SKM-1 treated with dmso at 0.1 percent for 144 hours (cell line): Measurements from ENCODE around the gene HASPIN.
"Not testable (repeated sequence)": the region's sequence is repeated elsewhere in the genome, so short reads cannot be mapped to it uniquely, and the experiment has no call there.

Source experiments
- DNase-seq: peaks from one replicate; lab custom pipeline; 2025; ENCODE audit not compliant: unreplicated experiment; lab: John Stamatoyannopoulos, UW

HASPIN gene

DNA sequence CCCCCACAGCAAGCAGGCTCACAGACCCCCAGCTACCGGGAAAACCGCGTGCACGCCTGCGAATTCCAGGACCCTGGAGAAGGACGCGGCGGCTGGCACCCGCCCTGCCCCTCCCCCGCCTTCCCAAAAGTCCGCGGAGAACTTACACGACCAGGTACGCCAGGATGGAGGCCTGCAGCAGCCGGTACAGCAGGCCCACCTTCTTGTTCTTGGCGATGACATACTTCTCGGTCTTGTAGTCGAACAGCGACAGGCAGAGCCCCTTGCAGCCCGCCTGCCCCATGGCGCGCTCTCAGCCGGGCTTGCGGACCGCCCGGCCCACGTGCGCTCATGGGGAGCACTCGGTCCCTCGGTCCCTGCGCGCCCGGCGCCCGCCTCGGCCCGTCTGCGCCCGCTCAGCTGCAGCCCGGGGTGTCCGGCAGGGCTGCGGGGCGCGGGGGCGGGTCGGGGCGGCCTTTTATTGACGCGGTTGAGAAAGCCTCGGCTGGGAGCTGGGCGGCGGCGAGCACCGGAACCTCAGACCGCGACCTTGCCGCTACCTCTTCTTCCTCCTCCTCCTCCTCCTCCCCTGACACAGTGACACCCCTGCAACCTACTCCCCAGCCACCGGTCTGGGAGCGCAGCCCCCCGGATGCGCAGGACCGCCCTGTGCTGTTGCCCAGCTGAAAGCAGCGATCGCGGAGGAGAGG is 27.8 kb upstream of the HASPIN start, which contains the start of gene P2RX5:
Gene P2RX5 (minus strand): TSS at position 433 of the 689 bp plus-strand sequence. CDS start 150 bp downstream, at position 283.
- peak; percentile 44 for DNase-seq

DNA sequence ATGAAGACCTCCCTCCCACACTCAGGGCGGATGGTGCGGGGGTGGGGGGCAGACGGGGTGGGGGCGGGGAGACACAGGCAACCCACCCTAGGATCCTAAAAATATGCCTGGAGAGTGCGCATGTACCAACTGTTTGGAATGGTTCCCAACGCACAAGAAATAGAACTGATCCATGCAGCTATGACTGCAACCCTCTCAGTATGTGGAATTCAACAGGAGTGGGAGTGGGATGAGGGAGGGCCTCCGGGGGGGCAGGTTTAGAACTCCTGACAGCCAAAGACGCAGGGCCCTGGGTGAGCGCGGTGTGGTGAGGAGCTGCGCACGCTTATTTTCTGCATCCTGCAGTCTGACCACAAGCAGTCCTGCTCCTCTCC is 26.6 kb upstream of the HASPIN start:
- no peak for DNase-seq

DNA sequence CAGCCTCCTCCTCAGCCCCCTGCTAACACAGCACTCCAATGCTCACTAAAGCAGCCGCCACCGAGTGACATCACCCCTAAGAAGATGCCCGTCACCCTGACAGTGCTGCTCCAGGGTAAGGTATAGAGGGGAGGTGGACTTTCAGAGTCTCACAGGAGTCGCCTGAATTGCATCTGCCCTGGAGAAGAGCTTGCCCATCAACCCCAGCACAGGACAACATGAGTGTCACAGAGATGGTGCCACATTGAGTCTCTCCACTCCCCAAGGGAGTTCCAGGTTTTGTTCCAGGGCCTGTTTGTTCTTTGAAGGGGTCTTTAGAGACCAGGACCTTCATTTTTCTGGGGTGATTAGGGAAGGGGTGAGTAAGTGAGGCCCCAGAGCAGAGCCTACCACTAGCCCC is 25.6 kb upstream of the HASPIN start:
- DNase-seq = no peak

DNA sequence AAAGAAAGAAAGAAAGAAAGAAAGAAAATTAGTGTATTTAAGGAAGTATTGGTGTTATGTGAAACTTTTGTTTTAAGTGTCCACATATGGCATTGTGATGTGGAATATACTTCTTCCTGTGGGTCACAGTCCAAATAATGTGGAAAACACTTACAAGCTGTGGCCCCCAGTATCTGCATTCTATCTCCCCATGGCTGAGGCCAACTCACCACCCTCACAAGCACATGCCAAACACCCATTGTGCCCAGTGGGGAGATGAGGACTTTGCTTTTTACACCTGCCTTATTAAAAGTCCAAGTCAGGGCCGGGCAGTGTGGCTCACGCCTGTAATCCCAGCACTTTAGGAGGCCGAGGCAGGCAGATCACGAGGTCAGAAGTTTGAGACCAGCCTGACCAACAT is 23.8 kb upstream of the HASPIN start:
- no peak for DNase-seq

DNA sequence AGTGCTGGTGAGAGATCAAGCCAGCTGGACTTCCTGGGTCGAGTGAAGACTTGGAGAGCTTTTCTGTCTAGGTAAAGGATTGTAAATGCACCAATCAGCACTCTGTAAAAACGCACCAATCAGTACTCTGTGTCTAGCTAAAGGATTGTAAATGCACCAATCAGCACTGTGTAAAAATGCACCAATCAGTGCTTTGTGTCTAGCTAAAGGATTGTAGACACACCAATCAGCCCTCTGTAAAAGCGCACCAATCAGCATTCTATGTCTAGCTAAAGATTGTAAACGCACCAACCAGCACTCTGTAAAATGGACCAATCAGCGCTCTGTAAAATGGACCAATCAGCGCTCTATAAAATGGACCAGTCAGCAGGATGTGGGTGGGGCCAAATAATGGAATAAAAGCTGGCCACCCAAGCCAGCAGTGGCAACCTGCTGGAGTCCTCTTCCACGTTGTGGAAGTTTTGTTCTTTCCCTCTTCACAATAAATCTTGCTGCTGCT is 21.6 kb upstream of the HASPIN start:
- not testable (repeated sequence) for DNase-seq

DNA sequence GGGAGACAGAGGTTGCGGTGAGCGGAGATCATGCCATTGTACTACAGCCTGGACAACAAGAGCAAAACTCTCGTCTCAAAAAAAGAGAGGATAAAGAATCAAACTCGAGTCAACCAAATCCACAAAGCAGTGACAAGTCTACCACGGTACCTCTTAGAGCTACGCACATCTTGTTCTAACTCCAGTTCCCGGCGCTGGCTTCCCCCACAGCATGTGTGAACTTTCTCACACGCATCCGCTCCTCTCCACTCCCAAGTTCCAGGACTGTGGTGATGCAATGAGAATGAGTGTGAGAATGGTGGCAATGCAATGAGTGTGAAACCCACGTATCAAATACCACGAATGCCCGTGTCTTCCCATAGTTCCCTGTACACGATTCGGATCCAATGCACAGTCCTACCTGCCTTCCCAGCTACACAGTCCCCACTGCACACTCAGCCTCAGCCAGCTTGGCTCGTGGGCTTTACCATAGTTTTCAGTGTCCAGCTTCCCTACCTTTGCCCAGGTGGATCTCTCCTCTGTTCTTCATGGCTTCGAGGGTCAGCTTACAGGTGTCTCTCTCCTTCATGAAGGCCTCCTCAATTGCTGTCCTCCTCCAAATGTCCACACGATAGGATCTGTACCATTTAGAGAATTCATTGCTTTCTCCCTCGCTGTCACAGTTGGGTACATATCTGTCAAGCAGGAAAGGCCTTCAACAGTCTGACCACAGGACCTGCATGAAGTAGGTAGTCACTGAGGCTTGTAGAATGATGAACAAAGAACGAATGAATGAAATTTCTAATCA is 18.6 kb upstream of the HASPIN start:
- DNase-seq = no peak

DNA sequence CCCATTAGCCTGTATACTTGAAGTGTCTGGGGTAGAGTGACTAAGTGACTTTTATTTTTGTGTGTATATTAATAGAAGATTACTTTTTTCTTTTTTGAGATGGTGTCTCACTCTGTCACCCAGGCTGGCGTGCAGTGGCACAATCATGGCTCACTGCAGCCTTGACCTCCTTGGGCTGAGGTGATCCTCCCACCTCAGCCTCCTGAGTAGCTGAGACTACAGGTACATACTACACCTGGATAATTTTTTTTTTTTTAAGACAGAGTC is 18.1 kb upstream of the HASPIN start:
- DNase-seq = not testable (repeated sequence)

DNA sequence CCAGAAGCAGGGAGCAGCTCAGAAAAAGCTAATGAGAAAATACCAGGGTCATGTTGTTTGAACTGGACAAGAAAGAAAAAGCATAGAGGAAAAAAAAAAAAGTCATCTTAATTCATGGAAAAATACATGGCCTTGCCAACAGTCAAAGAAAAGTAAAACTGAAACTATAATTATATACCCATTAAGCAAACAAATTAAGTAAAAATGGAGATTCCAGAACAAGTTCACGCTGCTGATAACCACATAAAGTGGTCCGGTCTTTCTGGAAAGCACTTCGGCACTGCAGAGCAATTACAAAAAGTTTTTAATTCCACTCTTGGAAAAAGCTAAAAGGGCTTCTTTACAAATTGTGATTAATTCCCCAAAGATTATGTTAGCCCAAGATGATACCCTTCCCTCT is 15.3 kb upstream of the HASPIN start:
- DNase-seq = no peak

DNA sequence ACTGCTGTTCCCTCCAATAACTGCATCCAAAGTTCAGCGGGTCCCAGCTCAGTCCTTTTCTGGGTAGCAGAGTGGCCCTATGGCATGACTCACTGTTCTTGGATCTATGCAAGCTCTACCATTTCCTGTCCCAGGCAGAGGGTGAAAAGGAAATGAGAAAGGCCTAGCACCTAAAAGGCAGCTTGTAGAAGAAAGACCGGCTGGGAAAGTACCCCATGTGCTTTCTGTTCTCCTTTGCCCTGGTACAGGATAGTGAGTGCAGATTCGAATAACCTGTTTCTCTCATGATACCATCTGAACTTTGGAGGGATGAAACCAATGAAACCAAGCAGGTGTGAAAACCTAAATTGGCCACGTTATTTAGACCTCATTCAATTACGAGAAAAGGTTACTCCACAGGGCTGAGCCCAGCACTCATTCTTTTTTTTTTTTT is 12.7 kb upstream of the HASPIN start:
- DNase-seq = no peak

DNA sequence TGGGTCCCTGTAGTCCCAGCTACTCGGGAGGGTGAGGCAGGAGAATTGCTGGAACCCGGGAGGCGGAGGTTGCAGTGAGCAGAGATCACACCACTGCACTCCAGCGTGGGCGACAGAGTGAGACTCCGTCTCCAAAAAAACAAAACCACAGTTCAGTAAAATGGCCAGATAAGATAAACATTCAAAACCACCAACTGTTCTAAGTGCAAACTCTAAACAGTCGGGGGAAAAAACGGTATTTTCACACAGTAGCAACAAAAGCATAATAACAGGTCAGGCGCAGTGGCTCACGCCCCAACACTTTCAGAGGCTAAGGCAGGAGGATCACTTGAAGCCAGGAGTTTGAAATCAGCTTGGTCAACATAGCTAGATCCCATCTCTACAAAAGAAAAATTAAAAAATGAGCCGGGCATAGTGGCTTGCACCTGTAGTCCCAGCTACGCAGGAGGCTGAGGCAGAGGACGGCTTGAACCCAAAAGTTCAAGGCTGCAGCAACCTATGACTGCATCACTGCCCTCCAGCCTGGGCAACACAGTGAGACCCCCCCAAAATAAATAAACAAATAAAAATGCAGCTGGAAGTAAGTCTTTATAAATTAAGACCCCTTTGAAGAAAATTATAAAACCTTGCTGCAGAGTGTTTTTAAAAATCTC is 10.8 kb upstream of the HASPIN start:
- DNase-seq = no peak

DNA sequence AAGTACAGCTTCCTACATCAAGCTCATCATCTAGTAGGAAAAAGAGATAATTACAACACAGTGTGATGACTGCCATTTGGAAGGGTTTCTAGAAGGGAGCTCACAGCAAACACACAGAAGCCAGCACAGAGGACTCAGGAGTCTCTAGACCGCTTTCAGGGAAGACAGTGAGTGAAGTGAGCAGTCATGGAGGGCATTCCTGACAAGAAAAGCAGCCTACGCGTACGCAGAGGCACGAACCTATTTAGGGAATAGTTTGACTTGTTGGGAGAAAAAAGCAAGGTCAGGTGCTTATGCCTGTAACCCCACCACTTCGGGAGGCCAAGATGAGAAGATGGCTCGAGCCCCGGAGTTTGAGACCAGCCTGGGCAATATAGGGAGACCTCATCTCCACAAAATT is 8.4 kb upstream of the HASPIN start:
- DNase-seq = no peak

DNA sequence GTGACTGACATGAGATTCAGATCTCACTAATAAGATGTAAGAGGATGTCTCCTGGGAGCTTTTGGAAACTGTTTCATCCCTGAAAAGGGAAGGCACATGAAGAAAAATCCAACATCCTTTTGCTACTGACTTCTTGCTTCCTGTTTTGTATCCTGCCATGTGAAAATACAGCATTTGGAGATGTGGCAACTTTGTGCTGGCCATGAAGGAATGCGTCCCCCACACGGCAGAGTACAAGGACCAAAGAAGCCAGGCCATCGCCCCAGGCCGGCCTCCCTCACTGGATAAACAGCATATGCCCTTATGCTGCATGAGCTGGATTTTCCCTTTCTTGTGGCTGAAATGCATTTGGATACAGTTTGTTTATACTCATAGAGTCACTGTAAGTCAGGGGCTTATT is 5.5 kb upstream of the HASPIN start:
- no peak for DNase-seq

DNA sequence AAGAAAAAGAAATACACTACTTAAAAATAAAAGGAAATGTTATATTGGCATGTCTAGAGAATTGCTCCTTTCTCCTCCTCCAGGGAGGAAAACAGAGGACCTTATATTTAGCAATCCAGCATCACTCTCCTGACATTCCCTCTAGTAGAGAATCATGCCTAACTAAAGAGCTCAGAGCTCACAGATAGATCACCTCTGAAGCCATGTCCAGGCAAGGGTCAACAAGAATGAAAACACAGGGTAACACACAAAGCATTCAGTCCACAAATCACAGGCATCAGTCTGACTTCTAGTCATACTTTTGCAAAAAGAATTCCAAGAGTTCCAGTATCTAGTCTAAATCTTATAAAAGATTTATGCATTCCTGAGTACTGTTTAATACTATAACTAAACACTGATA is 4.4 kb upstream of the HASPIN start:
- no peak for DNase-seq

DNA sequence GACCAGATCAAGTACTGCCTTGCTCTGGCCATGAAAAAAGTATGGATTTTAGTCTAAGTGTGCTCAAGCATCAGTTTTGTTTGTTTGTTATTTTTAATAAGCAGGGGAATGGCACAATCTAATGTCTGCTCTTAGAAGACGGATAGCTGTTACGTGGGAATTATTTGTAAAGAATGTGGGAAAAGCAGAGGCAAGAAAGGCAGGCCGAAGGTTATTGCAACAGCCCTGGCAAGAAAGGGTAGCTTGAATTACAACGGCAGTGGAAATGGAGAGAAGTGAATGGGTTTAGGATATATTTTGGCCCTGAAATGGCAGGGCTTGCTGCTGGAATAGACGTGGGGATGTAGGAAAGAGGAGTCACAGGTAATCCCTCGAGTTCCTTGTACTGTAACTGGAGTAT is 987 bp upstream of the HASPIN start:
- DNase-seq = no peak

DNA sequence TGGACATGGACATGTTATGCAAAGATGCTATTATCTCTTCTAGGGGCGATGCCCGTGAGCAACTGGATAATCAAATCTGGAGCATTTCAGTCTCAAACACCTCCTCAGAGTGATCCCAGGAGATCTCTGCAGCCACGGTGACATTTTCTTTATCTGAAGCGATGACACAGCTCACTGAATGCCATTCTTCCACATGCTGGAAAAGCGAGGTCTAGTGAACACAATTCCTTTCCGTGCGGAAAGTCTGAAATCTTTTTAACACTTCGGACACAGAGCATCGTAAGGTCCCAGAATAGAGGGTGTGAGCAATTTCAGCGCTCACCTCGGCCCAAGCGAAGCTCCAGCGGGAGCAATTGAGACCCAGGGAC is 531 bp upstream of the HASPIN start:
- no peak for DNase-seq

DNA sequence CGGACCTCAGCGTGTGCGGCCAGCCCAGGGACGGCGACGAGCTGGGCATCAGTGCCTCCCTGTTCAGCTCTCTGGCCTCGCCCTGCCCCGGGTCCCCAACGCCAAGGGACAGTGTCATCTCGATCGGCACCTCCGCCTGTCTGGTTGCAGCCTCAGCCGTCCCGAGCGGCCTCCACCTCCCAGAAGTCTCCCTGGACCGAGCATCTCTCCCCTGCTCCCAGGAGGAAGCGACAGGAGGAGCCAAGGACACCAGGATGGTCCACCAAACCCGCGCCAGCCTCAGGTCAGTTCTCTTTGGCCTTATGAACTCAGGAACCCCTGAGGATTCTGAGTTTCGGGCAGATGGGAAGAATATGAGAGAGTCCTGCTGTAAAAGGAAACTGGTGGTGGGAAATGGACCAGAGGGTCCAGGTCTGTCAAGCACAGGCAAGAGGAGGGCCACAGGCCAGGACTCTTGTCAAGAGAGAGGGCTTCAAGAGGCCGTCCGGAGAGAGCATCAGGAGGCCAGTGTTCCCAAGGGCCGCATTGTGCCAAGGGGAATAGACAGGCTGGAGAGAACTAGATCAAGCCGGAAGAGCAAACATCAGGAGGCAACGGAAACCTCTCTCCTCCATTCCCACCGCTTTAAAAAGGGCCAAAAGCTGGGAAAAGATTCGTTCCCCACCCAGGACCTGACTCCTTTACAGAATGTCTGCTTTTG is 825 bp downstream of the HASPIN start:
- no peak for DNase-seq

DNA sequence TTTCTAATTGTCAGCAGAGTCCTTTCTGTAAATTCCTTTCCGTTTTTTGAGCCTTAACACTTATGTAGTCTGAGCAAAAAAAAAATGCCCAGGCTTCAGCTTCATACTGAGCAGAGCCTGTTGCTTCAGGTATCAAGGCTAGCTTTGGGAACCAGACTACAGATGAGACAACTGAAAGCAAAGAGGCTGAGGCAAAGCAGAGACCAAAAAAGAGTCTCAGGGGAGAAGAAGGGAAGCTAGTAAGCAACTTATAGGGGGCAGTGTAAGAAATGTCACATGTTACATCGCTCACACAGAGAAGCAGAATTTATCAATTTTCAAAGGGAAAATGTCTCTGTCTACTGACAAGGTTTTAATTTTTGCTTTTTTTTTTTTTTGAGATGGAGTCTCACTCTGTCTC is 3.3 kb downstream of the HASPIN start:
- DNase-seq = no peak

DNA sequence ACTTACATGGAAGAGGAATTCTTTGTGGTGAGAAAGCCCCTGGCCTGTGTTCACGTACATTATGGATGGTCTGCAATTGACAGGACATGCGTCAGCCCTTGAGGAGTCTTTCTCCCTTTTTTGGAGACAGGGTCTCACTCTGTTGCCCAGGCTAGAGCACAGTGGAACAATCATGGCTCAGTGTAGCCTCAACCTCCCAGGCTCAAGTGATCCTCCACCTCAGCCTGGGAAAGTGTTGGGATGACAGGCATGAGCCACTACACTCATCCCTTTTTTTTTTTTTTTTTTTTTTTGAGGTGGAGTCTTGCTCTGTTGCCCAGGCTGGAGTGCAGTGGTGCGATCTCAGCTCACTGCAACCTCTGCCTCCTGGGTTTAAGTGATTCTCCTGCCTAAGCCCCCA is 4.4 kb downstream of the HASPIN start:
- not testable (repeated sequence) for DNase-seq

DNA sequence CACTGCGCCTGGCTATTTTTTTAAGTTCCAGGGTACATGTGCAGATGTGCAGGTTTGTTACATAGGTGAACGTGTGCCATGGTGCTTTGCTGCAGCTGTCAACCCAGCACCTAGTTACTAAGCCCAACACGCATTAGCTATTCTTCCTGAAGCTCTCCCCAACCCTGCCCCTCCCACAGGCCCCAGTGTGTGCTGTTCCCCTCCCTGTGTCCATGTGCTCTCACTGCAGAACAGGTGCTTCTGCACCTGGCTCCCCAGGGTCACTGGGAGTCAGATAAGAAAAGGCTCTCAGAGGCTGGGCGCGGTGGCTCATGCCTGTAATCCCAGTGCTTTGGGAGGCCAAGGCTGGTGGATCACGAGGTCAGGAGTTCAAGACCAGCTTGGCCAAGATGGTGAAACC is 6.2 kb downstream of the HASPIN start:
- DNase-seq = no peak

DNA sequence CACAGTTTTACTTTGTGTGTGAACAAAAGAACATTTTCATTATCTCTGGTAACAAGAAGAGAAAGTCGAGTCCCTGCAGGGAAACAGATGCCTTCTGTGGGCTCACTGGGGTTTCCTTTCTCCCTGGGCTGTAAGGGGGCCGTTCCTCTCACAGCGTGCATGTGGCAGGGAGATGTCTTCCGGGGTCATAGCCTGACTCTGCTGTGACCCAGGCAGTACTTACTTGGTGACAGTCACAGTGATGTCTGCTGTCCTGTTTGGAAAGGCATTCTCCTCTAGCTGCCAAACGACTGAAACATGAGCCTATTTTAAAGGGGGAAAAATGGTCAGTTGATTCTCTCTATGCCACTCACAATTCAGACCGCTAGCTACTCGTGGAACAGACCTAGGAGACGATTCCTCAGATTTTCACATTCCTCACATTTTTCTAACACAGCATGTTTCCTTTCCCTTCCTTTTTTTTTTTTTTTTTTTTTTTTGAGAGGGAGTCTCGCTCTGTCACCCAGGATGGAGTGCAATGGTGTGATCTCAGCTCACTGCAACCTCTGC is 7.3 kb downstream of the HASPIN start:
- DNase-seq = no peak

DNA sequence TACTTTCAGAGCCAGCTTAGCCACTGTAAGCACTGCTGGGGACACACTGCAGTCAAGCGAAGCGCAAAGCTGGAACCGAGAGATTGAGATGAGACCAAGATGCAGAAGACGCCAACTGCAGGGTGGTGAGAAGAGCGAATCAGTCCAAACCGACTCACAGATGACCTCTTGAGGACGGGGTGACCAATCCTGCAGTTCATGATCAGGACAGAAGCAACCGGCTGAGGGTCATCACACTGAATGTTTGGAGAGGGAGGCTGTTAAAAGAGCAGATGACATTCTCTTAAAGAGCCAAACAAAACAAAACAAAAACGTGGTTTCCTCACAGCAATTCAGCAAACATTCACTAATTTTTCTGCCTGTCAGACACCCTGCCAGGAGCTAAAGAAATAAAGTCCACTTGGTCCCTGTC is 8.5 kb downstream of the HASPIN start:
- no peak for DNase-seq
